Measurements from ENCODE around the gene FUT3.

GRCh38 chr19:5892772-5893275 lies 41.6 kb upstream of the FUT3 start:
- TF ChIP-seq EZH2phosphoT487 (IDR thresholded peaks at IDR 0.05; ENCODE audit: borderline replicate concordance) (no peak), CTCF (conservative IDR thresholded peaks at IDR 0.05; ENCODE audit: low read length) (no peak)
